ENCODE measurements around the gene PPP1R37.
A peak's percentile ranks its signal among the peaks of the same experiment; 100 is the strongest.

PPP1R37 gene

DNA sequence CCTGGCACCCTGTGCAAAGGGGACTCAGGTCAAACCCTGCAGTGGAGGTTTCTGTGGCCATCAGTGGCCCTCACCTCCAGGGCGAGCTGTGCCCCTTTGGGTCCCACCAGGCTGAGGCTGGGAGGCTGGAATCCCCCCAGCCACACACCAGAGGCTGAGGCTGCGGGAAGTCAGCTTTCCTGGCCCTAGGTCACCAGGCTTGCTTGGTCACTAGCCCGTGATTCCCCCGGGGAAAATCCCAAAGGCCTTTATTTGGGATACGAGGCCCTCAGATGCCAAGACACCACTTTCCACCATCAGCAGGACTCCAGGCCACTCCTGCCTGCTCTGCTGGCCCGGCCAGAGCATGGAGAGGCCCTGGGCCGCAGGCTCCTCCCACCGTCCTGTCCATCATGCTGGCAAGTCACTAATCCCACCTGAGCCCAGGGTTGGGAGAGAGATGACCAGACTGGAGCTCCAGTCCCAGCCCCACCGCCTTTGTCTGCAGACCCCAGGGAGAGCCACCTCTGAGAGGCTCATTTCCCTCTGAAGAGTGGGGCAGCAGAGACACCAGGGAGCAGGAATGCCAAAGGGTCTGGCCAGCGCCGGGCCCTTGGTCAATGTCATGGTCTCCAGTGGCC is 63.1 kb downstream of the PPP1R37 start:
- DNase-seq = no peak

DNA sequence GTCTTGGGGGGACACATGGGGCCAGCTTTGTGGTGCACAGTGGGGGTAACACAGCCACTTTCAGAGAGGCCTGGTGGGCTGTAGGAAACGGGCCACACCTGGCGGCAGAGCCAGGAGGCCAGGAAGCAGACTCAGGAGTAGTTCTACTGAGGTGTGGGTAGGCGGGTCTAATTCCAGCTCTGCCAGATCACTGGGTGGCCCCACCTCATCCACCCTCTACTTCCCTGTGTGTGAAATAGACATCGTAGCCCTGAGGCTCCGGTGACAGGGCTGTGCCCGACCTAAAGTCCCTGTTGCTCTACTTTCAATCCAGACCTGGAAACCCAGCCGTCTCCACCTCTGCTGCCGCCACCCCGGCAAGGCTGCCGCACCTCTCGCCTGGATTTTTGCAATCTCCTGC is 63.8 kb downstream of the PPP1R37 start:
- no peak for DNase-seq

GRCh38 chr19:45158503-45159209 is 65.7 kb downstream of the PPP1R37 start:
- no peak for DNase-seq

DNA sequence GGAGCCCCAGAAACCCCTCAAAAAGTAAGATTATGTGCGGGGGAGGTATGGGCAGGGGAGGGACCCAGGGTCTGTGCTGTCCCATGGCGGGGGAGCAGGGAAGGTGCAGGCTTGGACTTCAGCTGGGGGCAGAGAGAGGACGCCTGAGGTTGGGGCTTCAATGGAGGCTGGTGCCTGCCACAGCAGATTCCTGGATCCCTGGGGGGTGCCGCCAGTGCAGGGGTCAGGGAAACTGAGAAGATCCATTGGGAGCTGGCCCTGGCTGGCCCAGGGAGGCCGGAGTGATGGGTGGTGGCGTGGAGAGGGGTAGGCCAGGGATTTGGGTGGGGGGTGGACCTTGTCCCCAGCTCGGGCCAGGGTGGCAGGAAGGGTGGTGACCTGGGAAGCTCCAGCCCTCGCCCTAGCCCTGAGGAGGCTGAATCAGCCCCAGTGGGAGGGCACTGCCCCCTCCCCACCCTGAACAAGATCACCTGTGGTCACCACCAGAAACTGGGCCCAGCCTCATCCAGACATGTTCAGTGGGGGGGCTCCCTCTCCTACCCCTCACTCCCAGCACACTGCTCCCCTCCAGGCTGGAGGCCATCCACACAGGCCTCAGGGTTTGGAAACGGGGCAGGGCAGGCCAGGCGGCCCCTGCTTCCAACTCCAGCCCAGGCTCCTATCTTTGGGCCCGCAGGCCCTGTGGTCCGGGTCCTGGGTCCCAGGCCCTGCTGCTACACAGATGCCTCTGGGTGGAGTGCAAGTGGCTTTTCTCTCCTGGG is 66.4 kb downstream of the PPP1R37 start:
- no peak for DNase-seq

GRCh38 chr19:45159971-45160324 is 67.0 kb downstream of the PPP1R37 start:
- no peak for DNase-seq

GRCh38 chr19:45160870-45161737 is 68.1 kb downstream of the PPP1R37 start, which contains the start of gene NKPD1:
Gene NKPD1 (minus strand): TSS chr19:45160982. CDS start chr19:45160150, 832 bp downstream.
- DNase-seq = no peak

DNA sequence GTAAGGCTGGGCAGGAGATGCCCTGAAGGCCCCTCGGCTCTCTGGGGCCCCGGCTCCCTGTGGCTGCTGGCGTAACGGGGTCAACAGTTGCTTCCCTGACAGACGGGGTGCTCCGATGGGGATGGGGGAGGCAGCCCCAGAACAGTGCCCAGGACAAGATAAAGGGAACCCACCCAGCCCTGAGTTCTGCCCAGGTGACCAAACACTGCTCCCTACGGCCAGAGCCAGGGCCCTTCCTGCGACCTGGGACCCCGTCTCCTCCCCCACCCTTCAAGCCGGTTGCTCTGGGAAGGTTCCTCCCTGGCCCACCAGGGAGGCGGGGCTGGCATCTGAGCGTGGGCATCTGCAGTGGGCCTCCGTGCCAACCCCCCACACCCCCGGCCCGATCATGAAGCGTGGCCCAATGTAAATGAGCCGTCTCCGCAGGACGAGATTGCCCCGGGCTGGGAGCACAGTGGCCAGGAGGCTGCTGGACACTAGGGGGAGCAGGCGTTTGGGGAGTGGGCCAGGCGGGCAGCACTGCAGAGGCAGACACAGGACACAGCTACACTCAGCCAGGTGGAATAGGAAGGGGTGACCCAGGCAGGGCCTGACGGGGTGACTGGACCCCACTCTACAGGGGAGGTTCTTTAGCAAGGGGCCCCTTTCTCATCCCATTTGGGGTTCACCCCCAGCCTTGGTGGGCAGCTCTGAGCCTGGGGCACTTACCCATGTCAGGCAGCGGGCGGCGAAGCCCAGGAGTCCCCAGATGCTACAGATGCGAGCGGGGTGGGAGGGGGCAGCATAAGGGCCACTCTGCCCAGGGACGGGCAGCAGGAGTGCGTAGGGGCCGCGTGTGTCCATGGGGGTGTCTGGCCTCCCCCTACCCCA is 69.0 kb downstream of the PPP1R37 start:
- DNase-seq = no peak

DNA sequence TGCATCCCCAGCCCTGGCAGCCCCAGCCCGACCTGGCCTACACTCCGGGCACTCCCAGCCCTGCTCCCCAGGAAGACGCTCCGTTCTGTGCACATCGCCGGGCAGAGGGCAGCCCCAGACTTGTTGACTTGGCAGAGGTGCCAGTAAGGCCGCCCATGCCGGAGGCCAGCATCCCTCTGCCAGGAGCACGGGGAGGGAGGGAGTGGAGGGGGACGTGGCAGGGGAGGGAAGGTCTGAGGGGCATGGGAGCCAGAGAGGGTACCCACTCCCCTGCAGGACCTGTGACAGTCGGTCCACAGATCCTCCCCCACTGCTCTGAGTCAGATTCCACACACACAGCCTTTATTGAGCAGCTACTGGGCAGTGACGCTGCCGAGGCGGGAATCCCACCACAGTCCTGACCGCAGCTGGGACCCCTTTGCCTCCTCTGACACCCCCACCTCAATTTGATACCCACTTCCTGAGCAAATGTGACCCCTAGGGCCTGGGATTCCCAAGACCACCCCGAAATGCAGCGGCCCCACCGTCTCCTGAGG is 69.7 kb downstream of the PPP1R37 start:
- no peak for DNase-seq

- no peak for DNase-seq
Measured at GRCh38 chr19:45163156-45163555, 70.2 kb downstream of the PPP1R37 start.

DNA sequence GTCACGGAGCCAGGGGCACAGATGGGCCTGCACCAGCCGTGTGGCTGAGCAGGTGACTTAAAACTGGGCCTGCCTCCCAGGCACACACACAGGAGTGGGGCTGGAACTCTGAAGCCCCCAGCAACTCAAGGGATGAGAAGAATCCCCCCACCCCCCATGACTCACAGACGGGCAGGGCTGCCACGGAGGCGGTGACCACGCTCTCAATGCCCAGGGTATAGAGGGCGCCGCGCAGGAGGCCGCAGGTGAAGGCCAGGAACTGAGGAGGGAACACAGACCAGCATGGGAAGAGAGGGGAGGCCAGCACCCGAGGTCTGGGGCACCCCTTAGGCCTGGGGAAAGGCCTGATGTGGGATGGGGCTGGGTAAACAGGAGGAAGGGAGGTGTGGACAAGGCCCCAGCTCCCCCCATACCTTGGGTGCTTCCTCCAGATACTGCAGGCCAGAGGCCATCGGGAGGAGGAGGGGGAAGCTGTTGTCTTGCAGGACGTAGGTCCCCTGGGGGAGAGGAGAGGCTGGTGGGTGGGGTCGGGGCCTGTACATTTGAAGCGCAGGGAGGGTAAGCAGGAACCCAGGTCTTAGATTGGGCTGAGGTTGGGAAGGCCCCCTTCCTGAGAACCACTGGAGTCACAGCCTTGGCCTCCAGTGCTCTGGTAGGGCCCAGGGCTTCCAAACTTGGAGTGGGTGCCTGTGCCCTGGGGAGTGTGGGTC is 70.9 kb downstream of the PPP1R37 start:
- no peak for DNase-seq

- DNase-seq = peak; percentile 22 to 51
Measured at GRCh38 chr19:45164577-45165335, 71.8 kb downstream of the PPP1R37 start.

DNA sequence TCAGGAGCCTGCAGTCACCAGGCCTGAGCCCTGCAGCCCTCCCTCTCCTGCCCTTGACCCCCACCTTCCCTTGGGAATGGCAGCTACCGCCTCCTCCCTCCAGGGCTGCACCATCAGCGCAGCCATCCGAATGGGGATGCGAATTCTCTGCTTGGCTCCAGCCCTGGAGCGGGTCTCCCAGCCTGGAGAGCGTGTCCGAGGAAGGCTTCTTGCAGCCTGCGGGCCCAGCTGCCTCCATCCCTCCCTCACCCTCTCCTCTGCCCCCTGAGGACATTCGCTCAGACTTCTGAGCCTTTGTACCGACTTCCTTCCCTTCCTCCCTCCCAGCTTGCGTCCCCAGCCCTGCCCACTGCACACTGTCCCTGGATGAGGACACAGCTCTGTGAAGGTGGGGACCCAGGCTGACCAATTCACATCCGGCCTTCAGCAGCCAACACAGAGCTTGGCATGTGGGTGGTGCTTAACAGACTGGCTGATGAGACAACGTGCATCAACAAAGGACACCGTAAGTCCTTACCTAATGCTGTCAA is 73.8 kb downstream of the PPP1R37 start:
- DNase-seq = no peak

DNA sequence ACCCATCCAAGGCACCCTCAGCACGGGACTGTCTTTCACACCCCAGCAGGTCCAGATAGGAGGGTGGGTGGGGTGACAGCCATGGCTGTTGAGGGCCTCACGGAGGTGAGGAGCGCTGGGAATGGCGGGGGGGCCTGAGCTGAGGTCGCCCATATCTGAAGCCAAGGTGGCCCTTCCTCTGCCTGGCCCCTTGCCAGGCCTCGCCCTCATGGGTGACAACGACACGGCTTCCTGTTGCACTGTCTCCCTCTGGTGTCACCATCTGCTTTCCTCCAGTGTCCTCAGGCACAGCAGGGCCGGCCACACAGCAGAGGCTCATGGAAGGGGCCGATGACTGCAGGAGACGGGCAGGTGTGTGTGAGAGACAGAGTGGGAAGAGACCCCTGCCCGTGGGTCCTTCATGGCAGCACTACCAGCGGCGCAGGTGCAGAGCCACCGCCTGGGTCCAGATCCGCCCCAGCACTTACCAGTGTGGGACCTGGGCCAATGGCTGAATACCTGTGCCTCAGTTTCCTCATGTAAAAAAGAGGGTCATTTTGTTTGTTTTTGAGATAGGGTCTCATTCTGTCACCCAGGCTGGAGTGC is 75.9 kb downstream of the PPP1R37 start:
- DNase-seq = no peak

DNA sequence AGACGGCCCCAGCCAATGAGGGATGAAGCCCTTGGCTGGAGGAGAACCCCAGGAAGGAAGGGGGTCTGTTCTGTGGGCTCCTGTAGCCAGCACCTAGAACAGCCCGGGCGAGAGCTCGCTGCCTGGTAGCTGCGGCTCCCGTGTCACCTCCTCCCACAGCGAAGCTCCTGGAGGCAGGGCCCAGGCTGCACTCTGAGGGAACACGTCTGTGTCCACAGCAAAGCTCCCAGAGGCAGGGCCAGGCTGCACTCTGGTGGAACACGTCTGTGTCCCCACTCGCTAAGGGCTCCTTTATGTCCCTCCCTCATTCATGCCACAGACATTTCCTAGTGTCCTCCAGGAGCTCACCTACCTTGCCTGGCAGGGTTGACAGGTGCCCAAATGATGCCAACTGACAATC is 76.6 kb downstream of the PPP1R37 start:
- no peak for DNase-seq

DNA sequence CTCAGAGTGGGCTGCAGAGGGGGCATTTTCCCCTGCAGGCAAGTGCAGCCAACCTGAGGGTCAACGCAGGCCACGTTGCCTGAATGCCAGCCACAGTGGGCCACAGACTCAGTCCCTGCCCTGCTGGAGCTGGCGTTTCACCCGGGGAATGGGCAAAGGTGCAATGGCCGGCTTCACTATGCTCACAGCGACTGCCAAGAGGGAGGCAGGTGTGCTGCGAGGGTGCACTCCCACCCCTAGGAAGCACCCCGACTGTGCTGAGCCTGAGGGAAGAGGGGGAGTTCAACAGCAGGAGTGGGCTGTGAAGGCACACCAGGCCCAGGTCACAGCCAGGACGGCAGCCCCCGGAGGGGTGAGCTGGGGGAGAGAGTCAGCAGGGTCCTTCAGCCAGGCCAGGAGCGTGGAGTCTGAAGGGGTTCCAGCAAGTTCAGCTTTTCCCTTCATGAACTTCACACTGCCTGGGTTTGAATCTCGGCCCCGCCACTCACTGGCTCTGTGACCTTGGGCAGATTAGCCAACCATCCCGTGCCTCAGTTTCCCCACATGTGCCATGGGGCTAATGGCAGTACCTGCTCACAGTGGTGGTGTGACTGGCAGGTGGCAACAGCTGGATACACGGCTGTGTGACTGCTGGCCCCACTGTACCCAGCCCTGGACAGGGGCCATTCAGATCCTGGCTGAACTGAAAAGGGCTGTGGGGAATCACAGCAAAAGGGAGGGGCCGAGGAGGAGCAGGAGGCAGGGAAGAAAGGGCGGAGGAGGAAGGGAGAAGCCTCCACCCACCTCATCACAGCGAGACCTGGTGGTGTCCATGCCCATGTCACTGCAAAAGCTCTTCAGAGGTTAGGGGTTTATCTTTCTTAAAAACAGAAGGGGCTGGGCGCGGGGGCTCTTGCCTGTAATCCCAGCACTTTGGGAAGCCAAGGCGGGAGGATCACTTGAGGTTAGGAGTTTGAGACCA is 77.4 kb downstream of the PPP1R37 start:
- DNase-seq = no peak

- DNase-seq = peak; percentile 33 to 48
Measured at GRCh38 chr19:45171211-45171623, 78.2 kb downstream of the PPP1R37 start.

- peak in 1 of 2 donors; percentile 27 for DNase-seq
Measured at GRCh38 chr19:45172173-45172572, 79.2 kb downstream of the PPP1R37 start.

- DNase-seq = no peak
Measured at GRCh38 chr19:45172611-45173208, 79.7 kb downstream of the PPP1R37 start.
